ENCODE data around the gene JARID2.

JARID2 gene

GRCh38 chr6:15313367-15313766 lies 67.5 kb downstream of the JARID2 start:
- no peaks in the 10 kb centered on the region for H3F3A ChIP-seq (ENCODE audit: insufficient read depth, low read length)
- no peak overlapping the region for H3K27ac ChIP-seq (ENCODE audit: low read depth, low read length, poor library complexity, severe bottlenecking)
- H3K9ac ChIP-seq (ENCODE audit: low read length): no peak overlapping the region
- TF ChIP-seq EZH2 (IDR thresholded peaks at IDR 0.05; ENCODE audit: borderline replicate concordance, low read length): no peak
- TF ChIP-seq CTCF (IDR thresholded peaks at IDR 0.05; ENCODE audit: low read length): no peak
- no peaks in the 10 kb centered on the region for H3K27me3 ChIP-seq (ENCODE audit: insufficient read depth, low read length)
- H2AFZ ChIP-seq (ENCODE audit: low read length): no peak overlapping the region
- H3K9me3 ChIP-seq (ENCODE audit: low read length): no peaks in the 10 kb centered on the region
- H4K20me1 ChIP-seq (ENCODE audit: insufficient read depth, low read length): no peaks in the 10 kb centered on the region
- no peaks in the 10 kb centered on the region for H3K36me3 ChIP-seq (ENCODE audit: insufficient read depth, low read length)
- H3K4me1 ChIP-seq (ENCODE audit: insufficient read depth, low read length, severe bottlenecking): no peaks in the 10 kb centered on the region
- H3K79me2 ChIP-seq (ENCODE audit: insufficient read depth, low read length): no peaks in the 10 kb centered on the region
- H3K9me2 ChIP-seq (ENCODE audit: low read depth, low read length): no peaks in the 10 kb centered on the region
- H3K4me2 ChIP-seq (ENCODE audit: low read length): no peak overlapping the region
- H3K4me3 ChIP-seq (ENCODE audit: low read depth, low read length, poor library complexity, severe bottlenecking): no peak overlapping the region

- Histone ChIP-seq H3K36me3 (ENCODE audit: insufficient read depth, low read length) (no peaks in the 10 kb centered on the region), H3K27ac (ENCODE audit: low read depth, low read length, poor library complexity, severe bottlenecking) (no peak overlapping the region), H4K20me1 (ENCODE audit: insufficient read depth, low read length) (no peaks in the 10 kb centered on the region), H3K27me3 (ENCODE audit: insufficient read depth, low read length) (no peaks in the 10 kb centered on the region), H3K4me1 (ENCODE audit: insufficient read depth, low read length, severe bottlenecking) (no peaks in the 10 kb centered on the region), H3K9me3 (ENCODE audit: low read length) (no peaks in the 10 kb centered on the region), H3K9ac (ENCODE audit: low read length) (no peak overlapping the region), H3K9me2 (ENCODE audit: low read depth, low read length) (no peaks in the 10 kb centered on the region), H3K4me2 (ENCODE audit: low read length) (no peak overlapping the region), H2AFZ (ENCODE audit: low read length) (no peak overlapping the region), H3K79me2 (ENCODE audit: insufficient read depth, low read length) (no peaks in the 10 kb centered on the region), H3K4me3 (ENCODE audit: low read depth, low read length, poor library complexity, severe bottlenecking) (no peak overlapping the region), H3F3A (ENCODE audit: insufficient read depth, low read length) (no peaks in the 10 kb centered on the region)
- TF ChIP-seq CTCF (IDR thresholded peaks at IDR 0.05; ENCODE audit: low read length) (no peak), EZH2 (IDR thresholded peaks at IDR 0.05; ENCODE audit: borderline replicate concordance, low read length) (no peak)
Measured at GRCh38 chr6:15316754-15317153, 70.9 kb downstream of the JARID2 start.

GRCh38 chr6:15317251-15317650 lies 71.4 kb downstream of the JARID2 start:
- no peaks in the 10 kb centered on the region for H3K36me3 ChIP-seq (ENCODE audit: insufficient read depth, low read length)
- no peak overlapping the region for H3K9ac ChIP-seq (ENCODE audit: low read length)

More at GRCh38 chr6:15317251-15317650, 71.4 kb downstream of the JARID2 start:
- no peaks in the 10 kb centered on the region for H3K9me3 ChIP-seq (ENCODE audit: low read length)
- no peaks in the 10 kb centered on the region for H3K27me3 ChIP-seq (ENCODE audit: insufficient read depth, low read length)
- no peak overlapping the region for H3K4me3 ChIP-seq (ENCODE audit: low read depth, low read length, poor library complexity, severe bottlenecking)
- H3K27ac ChIP-seq (ENCODE audit: low read depth, low read length, poor library complexity, severe bottlenecking): no peak overlapping the region
- H3K9me2 ChIP-seq (ENCODE audit: low read depth, low read length): no peaks in the 10 kb centered on the region
- H3K4me1 ChIP-seq (ENCODE audit: insufficient read depth, low read length, severe bottlenecking): no peaks in the 10 kb centered on the region
- TF ChIP-seq CTCF (IDR thresholded peaks at IDR 0.05; ENCODE audit: low read length) (no peak), EZH2 (IDR thresholded peaks at IDR 0.05; ENCODE audit: borderline replicate concordance, low read length) (no peak)
- no peaks in the 10 kb centered on the region for H4K20me1 ChIP-seq (ENCODE audit: insufficient read depth, low read length)
- H2AFZ ChIP-seq (ENCODE audit: low read length): no peak overlapping the region
- H3K4me2 ChIP-seq (ENCODE audit: low read length): no peak overlapping the region
- H3K79me2 ChIP-seq (ENCODE audit: insufficient read depth, low read length): no peaks in the 10 kb centered on the region
- H3F3A ChIP-seq (ENCODE audit: insufficient read depth, low read length): no peaks in the 10 kb centered on the region

Data from OCI-LY1 (cell line).